Hepatocyte (in vitro differentiated cells): ENCODE data around the gene DLG2. TPM values are rescaled to one million over a fixed set of nuclear protein-coding genes. Genes with fewer than 3 reads are reported as not detected.
A peak's percentile ranks its signal among the peaks of the same experiment; 100 is the strongest.

Experiments used
- DNase-seq: peaks from one replicate; pipeline ENCODE4 v3.0.0-alpha.2; 2016; ENCODE audit warnings: low spot score
- H2AFZ ChIP-seq: fragments of 200-600 bp; sonication (generic); 2 replicates; pipeline ENCODE4 v1.6.0; 2016; ENCODE audit warnings: antibody characterized with exemption, mild to moderate bottlenecking
- H3K27ac ChIP-seq: fragments of 200-600 bp; sonication (generic); 2 replicates; pipeline ENCODE4 v1.5.1; 2016; ENCODE audit warnings: mild to moderate bottlenecking
- H3K27me3 ChIP-seq: fragments of 200-600 bp; sonication (generic); 2 replicates; pipeline ENCODE4 v1.6.1; 2016
- H3K36me3 ChIP-seq: fragments of 200-600 bp; sonication (generic); replicated peaks from 2 replicates; pipeline ENCODE4 v1.5.1; 2016; ENCODE audit warnings: low read depth; ENCODE audit not compliant: insufficient read depth
- H3K4me1 ChIP-seq: fragments of 200-600 bp; sonication (generic); 2 replicates; pipeline ENCODE4 v1.5.1; 2016; ENCODE audit warnings: mild to moderate bottlenecking, moderate library complexity; ENCODE audit not compliant: insufficient read depth
- H3K4me2 ChIP-seq: fragments of 200-600 bp; sonication (generic); 2 replicates; pipeline ENCODE4 v1.6.0; 2016
- H3K4me3 ChIP-seq: fragments of 200-600 bp; sonication (generic); 2 replicates; pipeline ENCODE4 v1.5.1; 2016; ENCODE audit warnings: mild to moderate bottlenecking
- H3K79me2 ChIP-seq: fragments of 200-600 bp; sonication (generic); 2 replicates; pipeline ENCODE4 v1.6.0; 2017; ENCODE audit warnings: mild to moderate bottlenecking
- H3K9me2 ChIP-seq: fragments of 200-600 bp; sonication (generic); replicated peaks from 2 replicates; pipeline ENCODE4 v1.6.0; 2017; ENCODE audit warnings: mild to moderate bottlenecking; ENCODE audit not compliant: insufficient read depth
- H3K9me3 ChIP-seq: fragments of 200-600 bp; sonication (generic); 2 replicates; pipeline ENCODE4 v1.5.1; 2016; ENCODE audit warnings: low read depth, mild to moderate bottlenecking
- H4K20me1 ChIP-seq: fragments of 200-600 bp; sonication (generic); 2 replicates; pipeline ENCODE4 v1.6.0; 2016; ENCODE audit warnings: mild to moderate bottlenecking; ENCODE audit not compliant: insufficient read depth, poor library complexity, severe bottlenecking
- EZH2 ChIP-seq: fragments of 200-600 bp; sonication (generic); IDR thresholded peaks from 2 replicates; pipeline ENCODE4 v1.6.1; 2016; ENCODE audit warnings: antibody characterized with exemption, mild to moderate bottlenecking, borderline replicate concordance
- EZH2phosphoT487 ChIP-seq: fragments of 200-600 bp; sonication (generic); IDR thresholded peaks from one replicate; pipeline ENCODE4 v1.6.1; 2018; ENCODE audit warnings: antibody characterized with exemption, mild to moderate bottlenecking, low read depth, moderate library complexity; ENCODE audit not compliant: unreplicated experiment, severe bottlenecking
- WGBS: methylation state at CpG from one replicate; pipeline ENCODE4 v1.1.6; 2016; ENCODE audit warnings: low lambda C conversion rate; ENCODE audit errors: missing lambda C conversion rate; 5-methylcytosine and 5-hydroxymethylcytosine counted together
- polyA plus RNA-seq: library from polyadenylated mRNA; unstranded; fragments of >200 nt; fragmentation: Nextera tagmentation; extraction: Ambion mirVana; gene quantifications from 2 replicates; pipeline ENCODE4 v1.2.1, GENCODE V29; 2016
- total RNA-seq: library from RNA; depleted of rRNA; stranded (reverse); fragments of >200 nt; gene quantifications from 2 replicates; pipeline ENCODE4 v1.2.3, GENCODE V29; 2014
- TF ChIP-seq, protein P1 (sequence below): fragments of 200-600 bp; sonication (generic); IDR thresholded peaks from 2 replicates; pipeline ENCODE4 v1.5.1; 2016; ENCODE audit warnings: antibody characterized with exemption, mild to moderate bottlenecking; ENCODE audit not compliant: poor library complexity

Gene DLG2
- total and polyA plus RNA-seq, 2 experiments from 2014 or later, result 2.6 to 6.8 TPM

DNA sequence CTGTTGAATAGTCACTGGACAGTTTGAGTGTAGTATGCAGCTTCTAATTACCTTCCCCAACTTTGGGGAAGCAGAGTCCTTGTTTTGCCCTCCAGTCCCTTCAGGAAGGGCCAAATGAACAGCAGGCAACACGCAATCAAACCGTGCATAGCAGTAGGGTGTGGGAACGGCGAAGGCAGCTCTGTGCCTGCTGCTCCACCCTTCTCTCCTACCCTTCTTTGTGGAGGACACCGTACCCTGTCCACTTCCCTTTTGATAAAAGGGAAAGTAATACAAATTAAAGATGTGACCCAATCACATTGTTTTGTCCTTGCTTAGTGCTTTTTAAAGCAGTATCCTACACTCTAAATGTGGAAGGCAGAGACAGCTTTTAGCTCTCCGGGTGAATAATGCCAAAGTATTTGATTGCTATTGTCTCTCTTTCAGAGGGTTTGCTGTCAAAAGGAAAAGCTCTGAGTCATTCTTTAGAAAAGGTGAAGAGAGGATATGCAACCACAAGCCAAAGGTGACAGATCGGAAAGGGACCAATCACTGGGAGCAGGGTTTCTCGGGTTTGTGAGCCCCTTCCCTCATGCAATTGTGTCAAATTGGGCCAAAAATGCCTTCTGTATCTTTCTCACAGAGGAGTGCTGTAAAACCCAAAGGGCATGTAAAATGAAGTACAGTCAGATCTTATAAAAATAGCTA lies 1933.7 kb downstream of the DLG2 start:
- no peaks in the 10 kb centered on the region for H3K79me2 ChIP-seq
- no peak for DNase-seq
- WGBS, result 82% methylated on average over 8 of the region's 8 CpGs
- H3K36me3 ChIP-seq, result no peaks in the 10 kb centered on the region
- no peak overlapping the region for H3K27ac ChIP-seq
- H3K9me3 ChIP-seq, result no peaks in the 10 kb centered on the region
- no peak overlapping the region for H3K4me3 ChIP-seq
- H2AFZ ChIP-seq, result no peak overlapping the region
- H3K4me1 ChIP-seq, result no peaks in the 10 kb centered on the region
- no peak overlapping the region for H3K4me2 ChIP-seq
- TF ChIP-seq EZH2phosphoT487 (no peak), EZH2 (no peak)
- TF ChIP-seq, protein P1, sequence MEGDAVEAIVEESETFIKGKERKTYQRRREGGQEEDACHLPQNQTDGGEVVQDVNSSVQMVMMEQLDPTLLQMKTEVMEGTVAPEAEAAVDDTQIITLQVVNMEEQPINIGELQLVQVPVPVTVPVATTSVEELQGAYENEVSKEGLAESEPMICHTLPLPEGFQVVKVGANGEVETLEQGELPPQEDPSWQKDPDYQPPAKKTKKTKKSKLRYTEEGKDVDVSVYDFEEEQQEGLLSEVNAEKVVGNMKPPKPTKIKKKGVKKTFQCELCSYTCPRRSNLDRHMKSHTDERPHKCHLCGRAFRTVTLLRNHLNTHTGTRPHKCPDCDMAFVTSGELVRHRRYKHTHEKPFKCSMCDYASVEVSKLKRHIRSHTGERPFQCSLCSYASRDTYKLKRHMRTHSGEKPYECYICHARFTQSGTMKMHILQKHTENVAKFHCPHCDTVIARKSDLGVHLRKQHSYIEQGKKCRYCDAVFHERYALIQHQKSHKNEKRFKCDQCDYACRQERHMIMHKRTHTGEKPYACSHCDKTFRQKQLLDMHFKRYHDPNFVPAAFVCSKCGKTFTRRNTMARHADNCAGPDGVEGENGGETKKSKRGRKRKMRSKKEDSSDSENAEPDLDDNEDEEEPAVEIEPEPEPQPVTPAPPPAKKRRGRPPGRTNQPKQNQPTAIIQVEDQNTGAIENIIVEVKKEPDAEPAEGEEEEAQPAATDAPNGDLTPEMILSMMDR, result no peak
- H3K27me3 ChIP-seq, result no peaks in the 10 kb centered on the region
- no peaks in the 10 kb centered on the region for H4K20me1 ChIP-seq
- no peaks in the 10 kb centered on the region for H3K9me2 ChIP-seq

DNA sequence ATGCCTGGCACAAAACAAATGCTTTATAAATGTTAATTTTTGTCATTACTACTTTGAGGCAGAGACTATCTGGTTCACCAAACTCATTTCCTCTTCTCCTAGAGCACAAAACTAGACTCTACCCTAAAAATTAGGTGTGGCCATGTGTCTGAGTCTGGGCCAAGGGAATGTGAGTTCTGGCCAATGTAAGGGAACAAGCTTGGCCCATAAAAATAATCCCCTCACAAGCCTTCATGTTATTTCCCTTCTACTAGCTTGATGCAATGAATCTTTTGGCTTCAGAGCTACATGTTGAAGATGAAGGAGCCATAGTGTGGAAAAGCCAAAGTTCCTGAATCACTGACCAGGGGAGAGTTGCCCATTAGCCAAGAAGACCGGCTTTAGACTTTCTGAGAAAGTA lies 1934.5 kb downstream of the DLG2 start:
- Histone ChIP-seq H3K79me2 (no peaks in the 10 kb centered on the region), H3K9me2 (no peaks in the 10 kb centered on the region), H2AFZ (no peak overlapping the region), H3K4me1 (no peaks in the 10 kb centered on the region), H4K20me1 (no peaks in the 10 kb centered on the region), H3K4me2 (no peak overlapping the region), H3K4me3 (no peak overlapping the region), H3K27ac (no peak overlapping the region), H3K9me3 (no peaks in the 10 kb centered on the region), H3K27me3 (no peaks in the 10 kb centered on the region), H3K36me3 (no peaks in the 10 kb centered on the region)
- no peak for TF ChIP-seq EZH2
- no peak for TF ChIP-seq EZH2phosphoT487
- TF ChIP-seq, protein P1, result no peak
- WGBS, result 94% methylated on average over 1 of the region's 1 CpG
- DNase-seq, result no peak

DNA sequence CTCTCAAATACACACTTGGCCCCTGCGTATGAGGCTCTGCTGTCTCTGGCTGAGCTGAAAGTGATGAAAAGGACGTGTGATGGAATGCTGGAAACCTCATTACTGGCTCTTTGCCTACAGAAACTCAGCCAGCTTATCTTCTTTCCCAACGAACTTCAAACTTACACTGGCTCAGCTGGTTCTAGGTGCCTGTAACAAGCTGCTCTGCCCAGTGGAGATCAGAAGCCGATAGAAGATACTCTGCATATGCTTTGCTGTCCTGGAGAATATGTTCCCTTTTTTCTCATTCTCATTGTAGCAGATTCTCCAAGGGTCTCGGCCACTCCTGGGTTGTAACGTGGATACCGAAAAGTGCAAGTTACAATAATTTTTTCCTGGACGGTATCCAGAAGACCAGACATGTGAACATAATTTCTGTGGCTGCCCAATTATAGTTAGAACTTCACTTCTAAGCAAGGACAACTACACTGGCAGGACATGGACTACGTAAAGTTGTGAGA lies 1935.6 kb downstream of the DLG2 start:
- no peaks in the 10 kb centered on the region for H4K20me1 ChIP-seq
- no peaks in the 10 kb centered on the region for H3K9me3 ChIP-seq
- DNase-seq, result peak; percentile 56
- no peaks in the 10 kb centered on the region for H3K27me3 ChIP-seq
- peak overlapping the region; percentile 27 for H3K4me2 ChIP-seq
- WGBS, result 54% methylated on average over 9 of the region's 9 CpGs
- H3K79me2 ChIP-seq, result no peaks in the 10 kb centered on the region
- H3K36me3 ChIP-seq, result no peaks in the 10 kb centered on the region
- no peak overlapping the region for H3K27ac ChIP-seq
- no peaks in the 10 kb centered on the region for H3K4me1 ChIP-seq
- no peaks in the 10 kb centered on the region for H3K9me2 ChIP-seq
- no peak overlapping the region for H2AFZ ChIP-seq
- TF ChIP-seq EZH2 (no peak), EZH2phosphoT487 (no peak)
- TF ChIP-seq, protein P1, result no peak
- H3K4me3 ChIP-seq, result no peak overlapping the region
